WI38 (cell line): ENCODE data around the gene HDGFL2.

Experiments used
- H3K4me3 ChIP-seq: 2 replicates; pipeline ENCODE4 v1.5.1; 2011; ENCODE audit warnings: low read depth, mild to moderate bottlenecking, control low read depth, low read length
- TF ChIP-seq, protein P1 (sequence below): IDR thresholded peaks from 2 replicates; pipeline ENCODE4 v1.5.1; 2012; ENCODE audit warnings: low read depth, mild to moderate bottlenecking, control low read depth, low read length

HDGFL2 gene

GRCh38 chr19:4502282-4503131 lies 30.4 kb downstream of the HDGFL2 start:
- TF ChIP-seq, protein P1, sequence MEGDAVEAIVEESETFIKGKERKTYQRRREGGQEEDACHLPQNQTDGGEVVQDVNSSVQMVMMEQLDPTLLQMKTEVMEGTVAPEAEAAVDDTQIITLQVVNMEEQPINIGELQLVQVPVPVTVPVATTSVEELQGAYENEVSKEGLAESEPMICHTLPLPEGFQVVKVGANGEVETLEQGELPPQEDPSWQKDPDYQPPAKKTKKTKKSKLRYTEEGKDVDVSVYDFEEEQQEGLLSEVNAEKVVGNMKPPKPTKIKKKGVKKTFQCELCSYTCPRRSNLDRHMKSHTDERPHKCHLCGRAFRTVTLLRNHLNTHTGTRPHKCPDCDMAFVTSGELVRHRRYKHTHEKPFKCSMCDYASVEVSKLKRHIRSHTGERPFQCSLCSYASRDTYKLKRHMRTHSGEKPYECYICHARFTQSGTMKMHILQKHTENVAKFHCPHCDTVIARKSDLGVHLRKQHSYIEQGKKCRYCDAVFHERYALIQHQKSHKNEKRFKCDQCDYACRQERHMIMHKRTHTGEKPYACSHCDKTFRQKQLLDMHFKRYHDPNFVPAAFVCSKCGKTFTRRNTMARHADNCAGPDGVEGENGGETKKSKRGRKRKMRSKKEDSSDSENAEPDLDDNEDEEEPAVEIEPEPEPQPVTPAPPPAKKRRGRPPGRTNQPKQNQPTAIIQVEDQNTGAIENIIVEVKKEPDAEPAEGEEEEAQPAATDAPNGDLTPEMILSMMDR: no peak
- no peak overlapping the region for H3K4me3 ChIP-seq

GRCh38 chr19:4503132-4503824 lies 31.2 kb downstream of the HDGFL2 start:
- no peak overlapping the region for H3K4me3 ChIP-seq
- TF ChIP-seq, protein P1: no peak

DNA sequence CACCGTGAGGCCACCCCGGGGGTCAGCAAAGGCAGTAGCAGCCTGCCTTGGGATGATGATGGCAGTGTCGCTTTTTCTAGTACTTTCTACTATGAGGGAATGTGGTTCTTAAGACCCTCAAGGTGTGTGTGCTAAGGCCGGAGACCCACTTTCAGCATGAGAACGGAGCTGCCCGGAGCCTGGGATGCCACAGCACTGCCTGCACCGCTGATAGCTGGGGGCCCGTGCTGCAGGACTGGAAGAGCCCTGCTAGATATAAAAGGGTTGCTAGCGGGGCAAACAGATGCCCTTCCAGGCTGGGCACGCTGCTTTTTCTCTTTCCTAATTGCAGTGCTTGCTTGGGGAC lies 31.7 kb downstream of the HDGFL2 start:
- H3K4me3 ChIP-seq: no peak overlapping the region
- TF ChIP-seq, protein P1: no peak

DNA sequence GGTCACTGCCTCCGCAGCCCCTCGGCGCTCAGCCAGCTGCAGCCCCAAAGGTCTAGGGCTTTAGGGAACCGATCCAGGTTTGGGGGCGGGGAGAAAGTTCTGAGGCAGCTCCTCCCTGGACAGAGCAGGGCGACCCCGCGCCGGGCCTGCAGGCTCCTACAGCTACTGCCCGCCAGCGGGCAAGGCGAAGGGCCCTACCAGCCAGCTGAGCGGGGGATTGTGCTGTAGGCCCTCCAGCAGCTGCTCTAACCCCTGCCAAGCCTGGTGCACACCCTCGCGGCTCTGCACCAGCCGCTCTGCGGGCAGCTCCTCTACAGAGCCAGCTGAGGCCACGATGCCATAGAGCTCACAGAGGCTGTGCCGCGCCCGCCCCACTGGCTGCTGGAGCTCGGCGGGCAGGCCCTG lies 32.2 kb downstream of the HDGFL2 start:
- TF ChIP-seq, protein P1: no peak
- no peak overlapping the region for H3K4me3 ChIP-seq

DNA sequence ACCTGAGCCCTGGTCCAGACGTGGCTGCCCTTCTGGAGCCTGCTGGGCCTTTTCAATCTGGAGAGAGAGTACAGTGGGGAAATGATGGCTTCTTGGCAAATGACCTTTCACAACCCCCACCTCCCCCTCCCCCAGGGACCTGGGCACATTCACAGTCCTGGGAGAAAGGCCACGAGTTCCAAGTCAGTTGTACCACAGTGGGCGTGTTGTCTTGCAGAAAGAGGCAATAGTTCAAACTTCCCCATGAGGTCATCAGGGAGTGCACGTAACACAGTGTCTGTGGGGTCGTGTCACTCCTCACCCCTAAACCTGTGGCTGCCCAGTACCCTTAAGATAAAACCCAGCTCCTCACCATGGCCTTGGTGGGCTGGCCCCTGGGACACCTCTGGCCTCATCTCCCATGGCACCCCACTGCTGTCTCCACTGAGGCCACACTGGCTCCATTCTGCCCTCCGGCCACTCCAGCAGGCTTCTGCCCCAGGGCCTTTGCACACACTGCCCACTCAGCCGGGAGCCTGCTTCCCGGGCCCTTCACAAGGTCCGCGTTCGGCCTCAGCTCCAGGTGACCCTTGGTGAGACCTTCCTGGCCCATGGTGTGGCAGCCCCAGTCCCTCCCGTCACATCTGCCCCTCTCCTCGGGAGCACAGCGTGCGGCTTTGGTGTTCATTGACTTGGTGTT lies 32.9 kb downstream of the HDGFL2 start:
- TF ChIP-seq, protein P1: no peak
- H3K4me3 ChIP-seq: no peak overlapping the region

DNA sequence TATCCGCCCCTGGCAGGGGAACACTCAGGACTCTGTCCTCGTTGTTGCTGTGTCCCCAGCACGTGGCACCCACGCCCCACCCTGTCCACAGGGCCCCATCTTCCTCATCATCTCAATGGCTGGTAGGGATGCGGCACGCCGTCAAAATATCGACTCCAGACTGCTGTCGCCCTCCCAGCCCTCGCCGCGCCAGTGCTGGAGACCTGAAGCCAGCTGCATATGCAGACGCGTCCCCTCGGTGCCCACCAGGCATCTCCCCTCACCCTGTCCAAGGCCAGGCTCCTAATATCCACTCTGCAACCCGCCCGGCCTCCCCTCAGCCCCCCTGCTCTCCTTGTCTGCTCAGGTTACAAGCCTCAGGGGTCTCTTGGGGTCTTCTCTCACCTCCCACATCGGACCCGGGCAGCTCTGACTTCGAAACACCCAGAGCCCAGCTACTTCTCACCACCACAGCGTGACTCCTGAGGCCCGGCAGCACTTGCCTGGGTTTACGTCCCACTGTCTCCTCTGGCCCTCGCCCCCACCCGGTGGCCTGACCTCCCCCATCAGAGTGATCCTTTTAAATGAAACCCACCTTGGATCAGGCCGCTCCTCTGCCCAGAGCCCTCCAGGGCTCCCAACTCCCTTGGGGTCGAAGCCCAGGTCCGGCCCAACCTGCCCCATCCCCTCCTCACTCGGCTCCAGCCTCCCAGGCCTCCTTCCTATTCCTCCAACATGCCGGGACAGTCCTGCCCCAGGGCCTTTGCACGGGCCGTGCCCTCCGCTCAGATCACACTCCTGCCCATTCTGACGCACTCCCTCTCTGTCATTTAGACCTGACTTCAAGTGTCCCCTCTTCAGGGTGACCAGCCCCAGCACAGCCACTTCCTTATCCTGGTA lies 33.7 kb downstream of the HDGFL2 start:
- no peak overlapping the region for H3K4me3 ChIP-seq
- TF ChIP-seq, protein P1: no peak
